ENCODE measurements around the gene FZD10.

The FZD10 gene

DNA sequence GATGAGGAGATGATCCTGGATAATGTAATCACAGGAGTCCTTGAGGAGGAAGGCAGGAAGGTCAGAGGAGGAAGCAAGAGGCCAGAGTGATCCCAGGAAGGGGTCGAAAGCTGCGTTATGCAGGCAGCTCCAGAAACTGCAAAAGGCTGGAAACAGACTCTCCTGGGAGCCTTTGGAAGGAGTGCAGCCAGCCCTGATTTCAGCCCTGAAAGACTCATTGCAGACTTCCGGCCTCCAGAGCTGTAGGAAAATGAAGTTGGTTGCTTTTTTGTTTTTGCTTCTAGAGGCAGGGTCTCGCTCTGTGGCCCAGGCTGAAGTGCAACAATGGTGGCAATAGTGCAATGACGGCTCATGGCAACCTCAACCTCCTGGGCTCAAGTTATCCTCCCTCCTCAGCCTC, 44.6 kb upstream of the FZD10 start:
- H3K4me3 Mint-ChIP-seq, result no peak overlapping the region
- H3K4me1 Mint-ChIP-seq, result peaks cover 41% of the 10 kb centered on the region
- TF ChIP-seq, protein P1, sequence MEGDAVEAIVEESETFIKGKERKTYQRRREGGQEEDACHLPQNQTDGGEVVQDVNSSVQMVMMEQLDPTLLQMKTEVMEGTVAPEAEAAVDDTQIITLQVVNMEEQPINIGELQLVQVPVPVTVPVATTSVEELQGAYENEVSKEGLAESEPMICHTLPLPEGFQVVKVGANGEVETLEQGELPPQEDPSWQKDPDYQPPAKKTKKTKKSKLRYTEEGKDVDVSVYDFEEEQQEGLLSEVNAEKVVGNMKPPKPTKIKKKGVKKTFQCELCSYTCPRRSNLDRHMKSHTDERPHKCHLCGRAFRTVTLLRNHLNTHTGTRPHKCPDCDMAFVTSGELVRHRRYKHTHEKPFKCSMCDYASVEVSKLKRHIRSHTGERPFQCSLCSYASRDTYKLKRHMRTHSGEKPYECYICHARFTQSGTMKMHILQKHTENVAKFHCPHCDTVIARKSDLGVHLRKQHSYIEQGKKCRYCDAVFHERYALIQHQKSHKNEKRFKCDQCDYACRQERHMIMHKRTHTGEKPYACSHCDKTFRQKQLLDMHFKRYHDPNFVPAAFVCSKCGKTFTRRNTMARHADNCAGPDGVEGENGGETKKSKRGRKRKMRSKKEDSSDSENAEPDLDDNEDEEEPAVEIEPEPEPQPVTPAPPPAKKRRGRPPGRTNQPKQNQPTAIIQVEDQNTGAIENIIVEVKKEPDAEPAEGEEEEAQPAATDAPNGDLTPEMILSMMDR (IDR thresholded peaks at IDR 0.05; ENCODE audit: unreplicated experiment in 3 of 3), result no peak
- no peaks in the 10 kb centered on the region for H3K9me3 Mint-ChIP-seq
- peaks cover 57% of the 10 kb centered on the region for H3K27me3 Mint-ChIP-seq (ENCODE audit: low read depth)
- no peaks in the 10 kb centered on the region for H3K36me3 Mint-ChIP-seq (ENCODE audit: low read depth)
- peak overlapping the region in 2 of 3 experiments; percentile 5 to 40 for H3K27ac Mint-ChIP-seq

DNA sequence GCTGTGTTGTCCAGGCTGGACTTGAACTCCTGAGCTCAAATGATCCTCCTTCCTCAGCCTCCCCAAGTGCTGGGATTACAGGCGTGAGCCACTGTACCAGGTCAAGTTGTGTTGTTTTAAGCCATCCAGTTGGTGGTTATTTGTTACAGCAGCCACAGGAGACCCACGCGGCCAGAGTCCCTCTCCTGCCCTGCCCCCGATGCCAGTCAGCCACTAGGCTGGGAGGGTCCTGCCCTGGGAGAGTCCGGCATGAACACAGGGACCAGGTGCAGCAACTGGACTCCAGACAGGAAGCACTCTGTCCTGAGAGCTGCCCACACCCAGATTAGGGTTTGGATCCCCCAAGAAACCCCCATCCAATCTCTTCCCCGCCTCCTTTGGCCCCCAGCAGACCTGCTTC, 44.1 kb upstream of the FZD10 start:
- H3K9me3 Mint-ChIP-seq, result no peaks in the 10 kb centered on the region
- H3K27ac Mint-ChIP-seq, result no peak overlapping the region
- no peak overlapping the region for H3K4me3 Mint-ChIP-seq
- TF ChIP-seq, protein P1 (IDR thresholded peaks at IDR 0.05; ENCODE audit: unreplicated experiment in 3 of 3), result no peak
- peaks cover 54% of the 10 kb centered on the region for H3K27me3 Mint-ChIP-seq (ENCODE audit: low read depth)
- H3K4me1 Mint-ChIP-seq, result peaks cover 43% of the 10 kb centered on the region
- H3K36me3 Mint-ChIP-seq (ENCODE audit: low read depth), result no peaks in the 10 kb centered on the region

DNA sequence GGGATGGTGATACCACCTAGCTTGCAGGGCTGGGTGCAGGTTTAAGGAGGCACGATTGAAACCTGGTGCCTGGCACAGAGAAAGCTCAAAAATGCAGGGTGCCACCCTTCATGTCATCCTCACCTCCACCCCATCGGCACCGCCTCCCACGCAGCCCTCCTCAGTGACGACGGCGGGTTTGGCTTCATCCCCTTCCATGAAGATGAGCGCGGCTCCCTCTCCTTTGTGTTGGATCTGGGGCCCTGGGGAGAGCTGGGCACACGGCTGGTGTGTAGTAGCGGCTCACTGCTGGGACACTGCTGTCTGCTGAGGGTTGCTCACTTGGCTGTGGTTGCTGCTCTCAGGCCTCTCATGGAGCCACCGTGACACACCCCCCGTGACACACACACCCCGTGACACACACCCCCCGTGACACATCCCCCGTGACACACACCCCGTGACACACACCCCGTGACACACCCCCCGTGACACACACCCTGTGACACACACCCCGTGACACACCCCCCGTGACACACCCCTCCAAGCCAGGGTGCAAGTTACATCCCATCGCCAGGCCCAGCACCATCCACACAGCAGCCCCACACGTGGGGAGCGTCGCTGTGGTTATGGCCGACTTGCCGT, 42.9 kb upstream of the FZD10 start:
- TF ChIP-seq, protein P1 (IDR thresholded peaks at IDR 0.05; ENCODE audit: unreplicated experiment in 3 of 3), result no peak
- H3K4me1 Mint-ChIP-seq, result peaks cover 43% of the 10 kb centered on the region
- no peak overlapping the region for H3K27ac Mint-ChIP-seq
- H3K9me3 Mint-ChIP-seq, result no peaks in the 10 kb centered on the region
- peaks cover 48% of the 10 kb centered on the region for H3K27me3 Mint-ChIP-seq (ENCODE audit: low read depth)
- no peaks in the 10 kb centered on the region for H3K36me3 Mint-ChIP-seq (ENCODE audit: low read depth)
- no peak overlapping the region for H3K4me3 Mint-ChIP-seq

DNA sequence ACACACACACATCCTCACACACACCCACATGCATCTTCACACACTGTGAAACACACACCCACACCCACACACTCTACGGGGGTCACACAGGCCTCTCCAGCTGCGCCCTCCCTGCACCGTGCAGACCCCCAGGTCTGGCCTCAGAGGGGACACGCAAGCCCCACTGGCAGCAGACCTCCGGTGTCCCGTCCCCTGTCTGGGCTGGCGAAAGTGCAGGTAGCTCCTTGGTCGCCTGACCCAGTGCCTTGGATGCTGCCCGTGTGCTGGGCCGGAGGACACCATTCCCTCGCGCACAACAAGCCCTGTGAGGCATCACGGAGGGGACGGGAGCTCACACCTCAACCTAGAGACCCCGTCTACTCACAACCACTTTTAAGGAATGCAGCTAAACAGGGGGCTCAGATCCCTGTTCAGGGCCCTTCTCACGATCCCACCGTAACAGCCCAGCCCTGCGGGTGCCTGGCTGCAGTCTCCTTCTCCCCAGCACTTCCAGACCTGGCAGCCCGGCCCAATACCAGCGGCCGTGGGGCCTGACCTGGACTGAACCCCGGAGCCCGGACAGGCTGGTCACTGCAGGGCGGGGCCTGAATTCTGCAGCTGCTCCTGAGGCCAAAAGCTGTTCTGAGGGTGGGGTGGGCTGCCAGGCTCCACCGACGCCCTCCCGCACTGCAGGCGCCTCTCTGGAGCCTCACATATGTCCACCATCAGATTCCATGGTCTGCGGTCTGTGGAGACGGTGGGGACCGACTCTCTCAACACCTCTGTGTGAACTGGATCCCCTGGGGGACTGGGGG, 42.1 kb upstream of the FZD10 start:
- Mint-ChIP-seq H3K27ac (no peak overlapping the region), H3K36me3 (ENCODE audit: low read depth) (no peaks in the 10 kb centered on the region), H3K4me3 (no peak overlapping the region), H3K4me1 (peaks cover 43% of the 10 kb centered on the region), H3K9me3 (no peaks in the 10 kb centered on the region), H3K27me3 (ENCODE audit: low read depth) (peaks cover 51% of the 10 kb centered on the region)
- TF ChIP-seq, protein P1 (IDR thresholded peaks at IDR 0.05; ENCODE audit: unreplicated experiment in 3 of 3), result no peak

DNA sequence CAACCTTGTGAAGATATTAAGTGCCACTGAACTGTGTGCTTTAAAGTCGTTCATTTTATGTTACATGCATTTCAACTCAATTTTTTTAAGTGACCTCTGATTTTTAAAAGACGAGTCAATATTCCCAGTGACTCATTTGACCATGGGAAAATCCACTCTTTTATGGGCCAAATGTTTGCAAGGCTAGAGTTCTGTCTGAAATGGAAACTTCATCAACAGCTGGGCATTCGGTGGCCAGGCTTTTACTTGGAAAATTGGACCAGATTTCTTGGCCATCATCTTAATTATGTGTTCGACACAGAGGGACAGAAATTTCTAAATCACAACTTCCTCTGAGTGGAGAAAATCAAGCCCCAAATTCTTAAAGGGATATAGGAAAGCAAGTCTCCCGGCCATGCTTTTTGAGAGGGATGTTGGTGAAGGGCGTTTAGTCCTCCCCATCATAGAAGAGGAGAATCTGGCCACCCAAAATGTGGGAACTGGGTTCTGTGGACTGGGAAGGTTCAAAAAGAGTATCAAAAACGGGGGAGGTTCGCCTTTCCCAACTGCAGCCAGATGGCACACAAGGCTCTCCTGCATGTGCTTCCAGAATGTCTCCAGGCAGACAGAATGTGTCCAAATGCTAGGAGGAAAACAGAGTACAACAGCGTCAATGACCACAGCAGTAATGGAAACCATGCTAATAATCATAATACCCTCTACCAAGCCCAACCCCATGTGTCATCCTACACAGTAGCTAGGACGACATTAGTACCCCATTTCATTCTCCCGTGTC, 40.9 kb upstream of the FZD10 start:
- no peak overlapping the region for H3K27ac Mint-ChIP-seq
- peaks cover 55% of the 10 kb centered on the region for H3K27me3 Mint-ChIP-seq (ENCODE audit: low read depth)
- TF ChIP-seq, protein P1 (IDR thresholded peaks at IDR 0.05; ENCODE audit: unreplicated experiment in 3 of 3), result no peak
- H3K4me3 Mint-ChIP-seq, result no peak overlapping the region
- H3K36me3 Mint-ChIP-seq (ENCODE audit: low read depth), result no peaks in the 10 kb centered on the region
- no peaks in the 10 kb centered on the region for H3K9me3 Mint-ChIP-seq
- peaks cover 44% of the 10 kb centered on the region for H3K4me1 Mint-ChIP-seq

Measured in nephron (organoid).